WTC11 (cell line): ENCODE measurements around the gene MRPL34. TPM values are rescaled to one million over a fixed set of nuclear protein-coding genes. Genes with fewer than 3 reads are reported as not detected.

Experiments
- ATAC-seq: fragments of 200-7000 bp; cut with Tn5 transposase; 2 replicates; pipeline ENCODE4 v1.10.0; 2021; ENCODE audit warnings: mild to moderate bottlenecking, moderate library complexity
- CTCF ChIA-PET: fragments of 300-600 bp; sonication (Branson Sonifier 250); formaldehyde crosslinking; loops from one replicate; lab custom pipeline; 2021; ENCODE audit warnings: antibody characterized with exemption; lab: Charles Lee
- POLR2A ChIA-PET: fragments of 350-600 bp; sonication (Branson Sonifier 250); formaldehyde crosslinking; loops from one replicate; lab custom pipeline; 2021; ENCODE audit warnings: antibody characterized with exemption; lab: Charles Lee
- DNase-seq: peaks from one replicate; pipeline ENCODE4 v3.0.0; 2021; ENCODE audit warnings: low spot score
- H3K27ac Mint-ChIP-seq: 2 replicates; pipeline ENCODE4 v1.8.0; 2021; ENCODE audit warnings: mixed read lengths
- H3K27me3 Mint-ChIP-seq: 2 replicates; pipeline ENCODE4 v1.8.0; 2021; ENCODE audit warnings: low read depth, mild to moderate bottlenecking, moderate library complexity, mixed read lengths
- H3K36me3 Mint-ChIP-seq: 2 replicates; pipeline ENCODE4 v1.8.0; 2021; ENCODE audit warnings: mixed read lengths
- H3K4me1 Mint-ChIP-seq: 2 replicates; pipeline ENCODE4 v1.8.0; 2022; ENCODE audit warnings: mixed read lengths
- H3K4me3 Mint-ChIP-seq: 2 replicates; pipeline ENCODE4 v1.8.0; 2021; ENCODE audit warnings: mild to moderate bottlenecking, moderate library complexity, mixed read lengths
- H3K9me3 Mint-ChIP-seq: 2 replicates; pipeline ENCODE4 v1.8.0; 2021; ENCODE audit warnings: mixed read lengths
- CBFB ChIP-seq: sonication (generic); formaldehyde crosslinking; IDR thresholded peaks from 2 replicates; pipeline ENCODE4 v1.8.1; 2022; ENCODE audit warnings: mild to moderate bottlenecking, low read depth, missing genetic modification reagents
- IRF2 ChIP-seq: sonication (generic); formaldehyde crosslinking; IDR thresholded peaks from 2 replicates; pipeline ENCODE4 v1.8.0; 2022; ENCODE audit warnings: low read depth, missing genetic modification reagents, borderline replicate concordance
- NFE2L1 ChIP-seq: sonication (generic); formaldehyde crosslinking; IDR thresholded peaks from 2 replicates; pipeline ENCODE4 v1.8.1; 2023; ENCODE audit warnings: missing genetic modification reagents
- NR1H2 ChIP-seq: sonication (generic); formaldehyde crosslinking; IDR thresholded peaks from 2 replicates; pipeline ENCODE4 v1.9.0; 2021; ENCODE audit warnings: mild to moderate bottlenecking, moderate library complexity, missing genetic modification reagents
- RELA ChIP-seq: sonication (generic); formaldehyde crosslinking; IDR thresholded peaks from 2 replicates; pipeline ENCODE4 v1.8.1; 2022; ENCODE audit warnings: missing genetic modification reagents, mild to moderate bottlenecking, borderline replicate concordance
- SOX15 ChIP-seq: fragments of 250-450 bp; sonication (Bioruptor Pico); IDR thresholded peaks from 2 replicates; pipeline ENCODE4 v1.9.0; 2021; ENCODE audit warnings: mild to moderate bottlenecking
- SP1 ChIP-seq: sonication (generic); formaldehyde crosslinking; conservative IDR thresholded peaks from 2 replicates; pipeline ENCODE4 v1.8.1; 2022; ENCODE audit warnings: missing genetic modification reagents
- TEAD4 ChIP-seq: sonication (generic); formaldehyde crosslinking; IDR thresholded peaks from 2 replicates; pipeline ENCODE4 v1.8.0; 2022; ENCODE audit warnings: mild to moderate bottlenecking, missing genetic modification reagents
- ZNF138 ChIP-seq: sonication (generic); formaldehyde crosslinking; conservative IDR thresholded peaks from 2 replicates; pipeline ENCODE4 v1.8.1; 2022; ENCODE audit warnings: mild to moderate bottlenecking, moderate library complexity, missing genetic modification reagents
- ZNF232 ChIP-seq: sonication (generic); formaldehyde crosslinking; IDR thresholded peaks from 2 replicates; pipeline ENCODE4 v1.8.0; 2022; ENCODE audit warnings: mild to moderate bottlenecking, missing genetic modification reagents
- ZNF263 ChIP-seq: sonication (generic); formaldehyde crosslinking; IDR thresholded peaks from 2 replicates; pipeline ENCODE4 v1.8.1; 2022; ENCODE audit warnings: low read depth, mild to moderate bottlenecking, moderate library complexity, missing genetic modification reagents
- total RNA-seq: library from RNA; stranded (reverse); gene quantifications from 3 replicates; pipeline ENCODE4 v1.2.3, GENCODE V29; 2021
- TF ChIP-seq, protein P1 (sequence below): sonication (generic); formaldehyde crosslinking; IDR thresholded peaks from 2 replicates; pipeline ENCODE4 v1.8.1; 2022; ENCODE audit warnings: missing genetic modification reagents, borderline replicate concordance
- TF ChIP-seq, protein P2 (sequence below): sonication (generic); formaldehyde crosslinking; IDR thresholded peaks from 2 replicates; pipeline ENCODE4 v1.8.1; 2023; ENCODE audit warnings: mild to moderate bottlenecking, moderate library complexity, missing genetic modification reagents
- TF ChIP-seq, protein P3 (sequence below): sonication (generic); formaldehyde crosslinking; IDR thresholded peaks from 2 replicates; pipeline ENCODE4 v1.8.0; 2022; ENCODE audit warnings: mild to moderate bottlenecking, missing genetic modification reagents
- TF ChIP-seq, protein P4 (sequence below): fragments of 250-450 bp; sonication (Bioruptor Pico); IDR thresholded peaks from 2 replicates; pipeline ENCODE4 v2.1.2; 2022; ENCODE audit warnings: mild to moderate bottlenecking, moderate library complexity
- TF ChIP-seq, protein P5 (sequence below): fragments of 250-450 bp; sonication (Bioruptor Pico); IDR thresholded peaks from 2 replicates; pipeline ENCODE4 v1.9.0; 2021; ENCODE audit warnings: mild to moderate bottlenecking
- TF ChIP-seq, protein P6 (sequence below): sonication (generic); formaldehyde crosslinking; IDR thresholded peaks from 2 replicates; pipeline ENCODE4 v1.8.1; 2023; ENCODE audit warnings: mild to moderate bottlenecking, missing genetic modification reagents, moderate library complexity

Gene MRPL34
- total RNA-seq, 1 experiment from 2014 or later, result 130 TPM

DNA sequence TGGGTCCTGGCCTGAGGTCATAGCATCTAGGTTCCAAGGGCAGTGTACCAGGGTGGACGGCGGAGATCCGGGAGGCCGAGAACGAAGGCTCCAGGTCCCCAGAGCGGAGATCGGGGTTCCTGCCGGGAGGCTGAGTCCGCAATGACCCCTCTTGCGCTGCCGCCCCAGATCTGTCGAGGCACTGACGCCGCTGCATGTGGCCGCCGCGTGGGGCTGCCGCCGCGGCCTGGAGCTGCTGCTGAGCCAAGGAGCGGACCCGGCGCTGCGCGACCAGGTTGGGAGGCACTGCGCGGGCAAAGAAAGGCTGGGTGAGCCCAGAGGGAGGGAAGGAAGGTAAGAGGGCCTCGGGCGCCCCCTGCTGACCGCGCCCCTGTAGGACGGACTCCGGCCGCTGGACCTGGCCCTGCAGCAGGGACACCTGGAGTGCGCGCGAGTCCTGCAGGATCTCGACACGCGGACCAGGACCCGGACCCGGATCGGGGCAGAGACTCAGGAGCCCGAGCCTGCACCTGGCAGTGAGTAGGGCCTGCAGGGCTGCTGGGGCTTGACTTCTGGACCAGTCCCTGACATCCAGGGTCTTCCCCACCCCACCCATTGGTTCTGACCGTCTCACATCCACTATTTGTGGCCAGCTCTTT lies 23.1 kb upstream of the MRPL34 start (continued):
- TF ChIP-seq NFE2L1 (CRISPR knock-in tag) (peak; percentile 83; the same call in 1 of the 2 replicates), RELA (CRISPR knock-in tag) (peak; percentile 95), NR1H2 (CRISPR knock-in tag) (peak; percentile 94), CBFB (CRISPR knock-in tag) (0 out of 2 replicates have a peak, but pooled peaks have one; percentile 64), ZNF232 (CRISPR knock-in tag) (peak; percentile 90), ZNF138 (CRISPR knock-in tag) (peak; percentile 97)
- TF ChIP-seq, protein P1, sequence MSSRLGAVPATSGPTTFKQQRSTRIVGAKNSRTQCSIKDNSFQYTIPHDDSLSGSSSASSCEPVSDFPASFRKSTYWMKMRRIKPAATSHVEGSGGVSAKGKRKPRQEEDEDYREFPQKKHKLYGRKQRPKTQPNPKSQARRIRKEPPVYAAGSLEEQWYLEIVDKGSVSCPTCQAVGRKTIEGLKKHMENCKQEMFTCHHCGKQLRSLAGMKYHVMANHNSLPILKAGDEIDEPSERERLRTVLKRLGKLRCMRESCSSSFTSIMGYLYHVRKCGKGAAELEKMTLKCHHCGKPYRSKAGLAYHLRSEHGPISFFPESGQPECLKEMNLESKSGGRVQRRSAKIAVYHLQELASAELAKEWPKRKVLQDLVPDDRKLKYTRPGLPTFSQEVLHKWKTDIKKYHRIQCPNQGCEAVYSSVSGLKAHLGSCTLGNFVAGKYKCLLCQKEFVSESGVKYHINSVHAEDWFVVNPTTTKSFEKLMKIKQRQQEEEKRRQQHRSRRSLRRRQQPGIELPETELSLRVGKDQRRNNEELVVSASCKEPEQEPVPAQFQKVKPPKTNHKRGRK (CRISPR knock-in tag), result no peak

DNA sequence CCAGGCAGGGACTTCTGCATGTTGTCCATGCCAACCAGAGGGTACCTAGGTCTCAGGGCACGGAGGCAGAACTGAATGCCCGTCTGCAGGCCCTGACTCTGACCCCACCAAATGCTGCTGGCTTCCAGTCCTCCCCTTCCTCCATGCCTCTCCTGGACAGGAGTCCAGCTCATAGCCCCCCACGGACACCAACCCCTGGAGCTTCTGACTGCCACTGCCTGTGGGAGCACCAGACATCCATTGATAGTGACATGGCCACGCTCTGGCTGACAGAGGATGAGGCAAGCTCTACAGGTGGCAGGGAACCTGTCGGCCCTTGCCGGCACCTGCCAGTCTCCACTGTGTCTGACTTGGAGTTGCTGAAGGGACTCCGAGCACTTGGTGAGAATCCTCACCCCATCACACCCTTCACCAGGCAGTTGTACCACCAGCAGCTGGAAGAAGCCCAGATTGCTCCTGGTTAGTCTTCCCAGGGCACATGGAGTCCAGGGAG lies 22.1 kb upstream of the MRPL34 start:
- H3K4me3 Mint-ChIP-seq, result no peak overlapping the region
- TF ChIP-seq, protein P2, sequence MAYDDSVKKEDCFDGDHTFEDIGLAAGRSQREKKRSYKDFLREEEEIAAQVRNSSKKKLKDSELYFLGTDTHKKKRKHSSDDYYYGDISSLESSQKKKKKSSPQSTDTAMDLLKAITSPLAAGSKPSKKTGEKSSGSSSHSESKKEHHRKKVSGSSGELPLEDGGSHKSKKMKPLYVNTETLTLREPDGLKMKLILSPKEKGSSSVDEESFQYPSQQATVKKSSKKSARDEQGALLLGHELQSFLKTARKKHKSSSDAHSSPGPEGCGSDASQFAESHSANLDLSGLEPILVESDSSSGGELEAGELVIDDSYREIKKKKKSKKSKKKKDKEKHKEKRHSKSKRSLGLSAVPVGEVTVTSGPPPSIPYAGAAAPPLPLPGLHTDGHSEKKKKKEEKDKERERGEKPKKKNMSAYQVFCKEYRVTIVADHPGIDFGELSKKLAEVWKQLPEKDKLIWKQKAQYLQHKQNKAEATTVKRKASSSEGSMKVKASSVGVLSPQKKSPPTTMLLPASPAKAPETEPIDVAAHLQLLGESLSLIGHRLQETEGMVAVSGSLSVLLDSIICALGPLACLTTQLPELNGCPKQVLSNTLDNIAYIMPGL, result no peak
- TF ChIP-seq, protein P3, sequence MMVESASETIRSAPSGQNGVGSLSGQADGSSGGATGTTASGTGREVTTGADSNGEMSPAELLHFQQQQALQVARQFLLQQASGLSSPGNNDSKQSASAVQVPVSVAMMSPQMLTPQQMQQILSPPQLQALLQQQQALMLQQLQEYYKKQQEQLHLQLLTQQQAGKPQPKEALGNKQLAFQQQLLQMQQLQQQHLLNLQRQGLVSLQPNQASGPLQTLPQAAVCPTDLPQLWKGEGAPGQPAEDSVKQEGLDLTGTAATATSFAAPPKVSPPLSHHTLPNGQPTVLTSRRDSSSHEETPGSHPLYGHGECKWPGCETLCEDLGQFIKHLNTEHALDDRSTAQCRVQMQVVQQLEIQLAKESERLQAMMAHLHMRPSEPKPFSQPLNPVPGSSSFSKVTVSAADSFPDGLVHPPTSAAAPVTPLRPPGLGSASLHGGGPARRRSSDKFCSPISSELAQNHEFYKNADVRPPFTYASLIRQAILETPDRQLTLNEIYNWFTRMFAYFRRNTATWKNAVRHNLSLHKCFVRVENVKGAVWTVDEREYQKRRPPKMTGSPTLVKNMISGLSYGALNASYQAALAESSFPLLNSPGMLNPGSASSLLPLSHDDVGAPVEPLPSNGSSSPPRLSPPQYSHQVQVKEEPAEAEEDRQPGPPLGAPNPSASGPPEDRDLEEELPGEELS, result no peak
- TF ChIP-seq ZNF263, result no peak
- TF ChIP-seq SP1 (CRISPR knock-in tag), result no peak
- TF ChIP-seq SOX15 (CRISPR knock-in tag), result no peak
- TF ChIP-seq, protein P4, sequence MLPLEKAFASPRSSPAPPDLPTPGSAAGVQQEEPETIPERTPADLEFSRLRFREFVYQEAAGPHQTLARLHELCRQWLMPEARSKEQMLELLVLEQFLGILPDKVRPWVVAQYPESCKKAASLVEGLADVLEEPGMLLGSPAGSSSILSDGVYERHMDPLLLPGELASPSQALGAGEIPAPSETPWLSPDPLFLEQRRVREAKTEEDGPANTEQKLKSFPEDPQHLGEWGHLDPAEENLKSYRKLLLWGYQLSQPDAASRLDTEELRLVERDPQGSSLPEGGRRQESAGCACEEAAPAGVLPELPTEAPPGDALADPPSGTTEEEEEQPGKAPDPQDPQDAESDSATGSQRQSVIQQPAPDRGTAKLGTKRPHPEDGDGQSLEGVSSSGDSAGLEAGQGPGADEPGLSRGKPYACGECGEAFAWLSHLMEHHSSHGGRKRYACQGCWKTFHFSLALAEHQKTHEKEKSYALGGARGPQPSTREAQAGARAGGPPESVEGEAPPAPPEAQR (CRISPR knock-in tag), result no peak
- TF ChIP-seq ZNF232 (CRISPR knock-in tag), result no peak
- no peak for TF ChIP-seq IRF2 (CRISPR knock-in tag)
- TF ChIP-seq, protein P5, sequence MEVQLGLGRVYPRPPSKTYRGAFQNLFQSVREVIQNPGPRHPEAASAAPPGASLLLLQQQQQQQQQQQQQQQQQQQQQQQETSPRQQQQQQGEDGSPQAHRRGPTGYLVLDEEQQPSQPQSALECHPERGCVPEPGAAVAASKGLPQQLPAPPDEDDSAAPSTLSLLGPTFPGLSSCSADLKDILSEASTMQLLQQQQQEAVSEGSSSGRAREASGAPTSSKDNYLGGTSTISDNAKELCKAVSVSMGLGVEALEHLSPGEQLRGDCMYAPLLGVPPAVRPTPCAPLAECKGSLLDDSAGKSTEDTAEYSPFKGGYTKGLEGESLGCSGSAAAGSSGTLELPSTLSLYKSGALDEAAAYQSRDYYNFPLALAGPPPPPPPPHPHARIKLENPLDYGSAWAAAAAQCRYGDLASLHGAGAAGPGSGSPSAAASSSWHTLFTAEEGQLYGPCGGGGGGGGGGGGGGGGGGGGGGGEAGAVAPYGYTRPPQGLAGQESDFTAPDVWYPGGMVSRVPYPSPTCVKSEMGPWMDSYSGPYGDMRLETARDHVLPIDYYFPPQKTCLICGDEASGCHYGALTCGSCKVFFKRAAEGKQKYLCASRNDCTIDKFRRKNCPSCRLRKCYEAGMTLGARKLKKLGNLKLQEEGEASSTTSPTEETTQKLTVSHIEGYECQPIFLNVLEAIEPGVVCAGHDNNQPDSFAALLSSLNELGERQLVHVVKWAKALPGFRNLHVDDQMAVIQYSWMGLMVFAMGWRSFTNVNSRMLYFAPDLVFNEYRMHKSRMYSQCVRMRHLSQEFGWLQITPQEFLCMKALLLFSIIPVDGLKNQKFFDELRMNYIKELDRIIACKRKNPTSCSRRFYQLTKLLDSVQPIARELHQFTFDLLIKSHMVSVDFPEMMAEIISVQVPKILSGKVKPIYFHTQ (CRISPR knock-in tag), result no peak
- no peak for TF ChIP-seq TEAD4 (CRISPR knock-in tag)
- TF ChIP-seq, protein P6, sequence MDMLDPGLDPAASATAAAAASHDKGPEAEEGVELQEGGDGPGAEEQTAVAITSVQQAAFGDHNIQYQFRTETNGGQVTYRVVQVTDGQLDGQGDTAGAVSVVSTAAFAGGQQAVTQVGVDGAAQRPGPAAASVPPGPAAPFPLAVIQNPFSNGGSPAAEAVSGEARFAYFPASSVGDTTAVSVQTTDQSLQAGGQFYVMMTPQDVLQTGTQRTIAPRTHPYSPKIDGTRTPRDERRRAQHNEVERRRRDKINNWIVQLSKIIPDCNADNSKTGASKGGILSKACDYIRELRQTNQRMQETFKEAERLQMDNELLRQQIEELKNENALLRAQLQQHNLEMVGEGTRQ (CRISPR knock-in tag), result no peak
- no peak for TF ChIP-seq ZNF138 (CRISPR knock-in tag)
- CTCF ChIA-PET, result interaction anchor here (0.5 to 5.3 kb wide), 14 partner anchors 9 to 429 kb away, joined by 4 to 29 read pairs (median 8); partner anchors contain the start of genes BABAM1, MRPL34 and OCEL1
- POLR2A ChIA-PET, result no interaction called here
- ATAC-seq, result no peak
- H3K4me1 Mint-ChIP-seq, result peaks cover 3% of the 10 kb centered on the region; the same call in 1 of the 2 replicates
- DNase-seq, result no peak
- H3K27me3 Mint-ChIP-seq, result peaks cover 6% of the 10 kb centered on the region
- H3K9me3 Mint-ChIP-seq, result no peaks in the 10 kb centered on the region
- no peak overlapping the region for H3K27ac Mint-ChIP-seq
- peaks cover 10% of the 10 kb centered on the region; the same call in 1 of the 2 replicates for H3K36me3 Mint-ChIP-seq
